IMR-90 (cell line): ENCODE data around the gene KCNH6. TPM values are rescaled to one million over a fixed set of nuclear protein-coding genes. Genes with fewer than 3 reads are reported as not detected.

Experiments
- ATAC-seq: fragments of 200-7000 bp; cut with Tn5 transposase; 2 replicates; pipeline ENCODE4 v1.9.1; 2020; ENCODE audit warnings: low read depth, mild to moderate bottlenecking, moderate library complexity
- BruUV-seq: library from RNA; stranded (reverse); fragments of 400-500 nt; replicated peaks from 2 replicates; lab custom pipeline; 2021; lab: Mats Ljungman, UMichigan
- CTCF ChIA-PET: fragments of 300-600 bp; formaldehyde crosslinking; extraction: SDS; loops from one replicate; lab custom pipeline; 2021; ENCODE audit warnings: antibody characterized with exemption; lab: Yijun Ruan, JAX
- POLR2A ChIA-PET: fragments of 300-600 bp; sonication (Branson Sonifier 250); formaldehyde crosslinking; loops from one replicate; lab custom pipeline; 2022; ENCODE audit warnings: antibody characterized with exemption; ENCODE audit not compliant: unreplicated experiment; lab: Charles Lee
- DNase-seq: peaks from one replicate; pipeline ENCODE4 v3.0.0; 2013
- H2AFZ ChIP-seq: replicated peaks from 2 replicates; pipeline ENCODE3; 2013; ENCODE audit warnings: low read length, mild to moderate bottlenecking; ENCODE audit not compliant: poor library complexity
- H2AK5ac ChIP-seq: 2 replicates; pipeline ENCODE4 v1.6.1; 2013; ENCODE audit warnings: low read depth, low read length, inconsistent platforms
- H2AK9ac ChIP-seq: replicated peaks from 2 replicates; pipeline ENCODE3; 2013; ENCODE audit warnings: mild to moderate bottlenecking, low read depth, low read length, moderate library complexity; ENCODE audit not compliant: poor library complexity
- H2BK120ac ChIP-seq: 2 replicates; pipeline ENCODE4 v1.6.1; 2013; ENCODE audit warnings: low read depth, low read length, inconsistent platforms
- H2BK15ac ChIP-seq: 3 replicates; pipeline ENCODE4 v1.6.1; 2013; ENCODE audit warnings: low read depth, low read length, inconsistent platforms
- H2BK20ac ChIP-seq: 2 replicates; pipeline ENCODE4 v1.6.1; 2013; ENCODE audit warnings: low read depth, mild to moderate bottlenecking, inconsistent platforms, low read length, moderate library complexity
- H2BK5ac ChIP-seq: 2 replicates; pipeline ENCODE4 v1.6.1; 2013; ENCODE audit warnings: mild to moderate bottlenecking, low read depth, low read length, inconsistent platforms; ENCODE audit not compliant: poor library complexity, severe bottlenecking
- H3K14ac ChIP-seq: replicated peaks from 2 replicates; pipeline ENCODE4 v1.6.1; 2013; ENCODE audit warnings: low read depth, low read length, inconsistent platforms
- H3K18ac ChIP-seq: 2 replicates; pipeline ENCODE4 v1.6.1; 2013; ENCODE audit warnings: low read depth, low read length, control low read depth
- H3K23ac ChIP-seq: 2 replicates; pipeline ENCODE4 v1.6.1; 2013; ENCODE audit warnings: low read depth, low read length, inconsistent platforms
- H3K27ac ChIP-seq: 2 replicates; pipeline ENCODE4 v1.5.1; 2013; ENCODE audit warnings: mild to moderate bottlenecking, control low read depth, low read length; ENCODE audit not compliant: insufficient read depth
- H3K27me3 ChIP-seq: 2 replicates; pipeline ENCODE4 v1.6.1; 2013; ENCODE audit warnings: low read length; ENCODE audit not compliant: control insufficient read depth, insufficient read depth
- H3K36me3 ChIP-seq: 2 replicates; pipeline ENCODE4 v1.6.1; 2013; ENCODE audit warnings: low read length, mixed read lengths; ENCODE audit not compliant: control insufficient read depth, insufficient read depth
- H3K4ac ChIP-seq: 2 replicates; pipeline ENCODE4 v1.6.1; 2013; ENCODE audit warnings: low read depth, low read length, inconsistent platforms
- H3K4me1 ChIP-seq: 2 replicates; pipeline ENCODE4 v1.6.1; 2013; ENCODE audit warnings: low read length, mixed read lengths; ENCODE audit not compliant: control insufficient read depth, insufficient read depth
- H3K4me2 ChIP-seq: 2 replicates; pipeline ENCODE4 v1.6.1; 2013; ENCODE audit warnings: low read depth, mild to moderate bottlenecking, control low read depth, low read length, moderate library complexity
- H3K4me3 ChIP-seq: 2 replicates; pipeline ENCODE4 v1.5.1; 2013; ENCODE audit warnings: low read depth, mild to moderate bottlenecking, control low read depth, low read length, moderate library complexity; ENCODE audit not compliant: insufficient read depth
- H3K56ac ChIP-seq: 2 replicates; pipeline ENCODE4 v1.6.1; 2013; ENCODE audit warnings: low read length, inconsistent platforms; ENCODE audit not compliant: insufficient read depth; ENCODE audit errors: extremely low read depth
- H3K79me1 ChIP-seq, 2 experiments: 2 replicates each; pipeline ENCODE4 v1.6.1; 2013; ENCODE audit warnings: low read length in 2 of 2, inconsistent platforms in 1 of 2, low read depth in 1 of 2
- H3K9ac ChIP-seq: 2 replicates; pipeline ENCODE4 v1.6.1; 2013; ENCODE audit warnings: low read depth, low read length, control low read depth
- H3K9me1 ChIP-seq: 2 replicates; pipeline ENCODE4 v1.6.1; 2013; ENCODE audit warnings: low read length, inconsistent platforms; ENCODE audit not compliant: insufficient read depth
- H3K9me3 ChIP-seq: 2 replicates; pipeline ENCODE4 v1.6.1; 2013; ENCODE audit warnings: low read length; ENCODE audit not compliant: control insufficient read depth, insufficient read depth
- H4K20me1 ChIP-seq: 2 replicates; pipeline ENCODE4 v1.6.1; 2013; ENCODE audit warnings: low read length, inconsistent platforms; ENCODE audit not compliant: insufficient read depth
- H4K5ac ChIP-seq: 2 replicates; pipeline ENCODE4 v1.6.1; 2013; ENCODE audit warnings: mild to moderate bottlenecking, low read depth, low read length, control low read depth
- H4K8ac ChIP-seq, 2 experiments: 2 replicates each; pipeline ENCODE4 v1.6.1; 2013; ENCODE audit warnings: low read depth in 2 of 2, low read length in 2 of 2, control low read depth in 1 of 2, inconsistent platforms in 1 of 2
- H4K91ac ChIP-seq: 2 replicates; pipeline ENCODE4 v1.6.1; 2013; ENCODE audit warnings: low read depth, low read length, inconsistent platforms; ENCODE audit not compliant: insufficient read depth
- MAFK ChIP-seq: IDR thresholded peaks from 2 replicates; pipeline ENCODE4 v1.6.1; 2012; ENCODE audit warnings: low read depth, low read length, improper control_type of control experiment
- RAD21 ChIP-seq: IDR thresholded peaks from 2 replicates; pipeline ENCODE4 v1.6.1; 2012; ENCODE audit warnings: low read length, improper control_type of control experiment
- SMC3 ChIP-seq: fragments of 150-350 bp; IDR thresholded peaks from 2 replicates; pipeline ENCODE4 v1.6.1; 2016; ENCODE audit warnings: low read depth, mild to moderate bottlenecking, antibody characterized with exemption, low read length, moderate library complexity
- WGBS, 2 experiments: methylation state at CpG; one replicate each; pipeline versions ENCODE4 v1.1.5 to v1.1.7; 2013; ENCODE audit warnings: missing lambda C conversion rate in 2 of 2; ENCODE audit not compliant: insufficient read length in 1 of 2; ENCODE audit errors: extremely low coverage in 2 of 2; 5-methylcytosine and 5-hydroxymethylcytosine counted together
- dilution Hi-C: fragments of 300-500 bp; cut with HindIII; formaldehyde crosslinking; loops from one replicate; pipeline ENCODE4 v1.14.3; 2018; ENCODE audit warnings: low sequenced_read_pairs; ENCODE audit not compliant: unreplicated experiment
- in situ Hi-C: fragments of 300-500 bp; cut with MboI; formaldehyde crosslinking; loops from 3 replicates; pipeline ENCODE4 v1.14.3; 2019; ENCODE audit warnings: low sequenced_read_pairs, inconsistent platforms, mixed read lengths
- intact Hi-C: fragments of 100-400 bp; cut with micrococcal nuclease; formaldehyde crosslinking; loops from 2 replicates; pipeline ENCODE4 v1.10.0; 2022
- polyA plus RNA-seq, 3 experiments: library from polyadenylated mRNA; depleted of rRNA; stranded (reverse); fragments of >200 nt; gene quantifications; 2 replicates each; pipeline ENCODE4 v1.2.3, GENCODE V29; 2012; ENCODE audit warnings: low replicate concordance in 1 of 3
- total RNA-seq: library from RNA; depleted of rRNA; stranded (reverse); fragments of >200 nt; gene quantifications from 2 replicates; pipeline ENCODE4 v1.2.3, GENCODE V29; 2012
- TF ChIP-seq, protein P1 (sequence below): conservative IDR thresholded peaks from 2 replicates; pipeline ENCODE4 v1.5.1; 2012; ENCODE audit warnings: mild to moderate bottlenecking, low read depth, low read length, improper control_type of control experiment

Gene KCNH6
- total and polyA plus RNA-seq, 2 of the 4 experiments (the other 2 are of a cell fraction), result 0.17 to 0.18 TPM

DNA sequence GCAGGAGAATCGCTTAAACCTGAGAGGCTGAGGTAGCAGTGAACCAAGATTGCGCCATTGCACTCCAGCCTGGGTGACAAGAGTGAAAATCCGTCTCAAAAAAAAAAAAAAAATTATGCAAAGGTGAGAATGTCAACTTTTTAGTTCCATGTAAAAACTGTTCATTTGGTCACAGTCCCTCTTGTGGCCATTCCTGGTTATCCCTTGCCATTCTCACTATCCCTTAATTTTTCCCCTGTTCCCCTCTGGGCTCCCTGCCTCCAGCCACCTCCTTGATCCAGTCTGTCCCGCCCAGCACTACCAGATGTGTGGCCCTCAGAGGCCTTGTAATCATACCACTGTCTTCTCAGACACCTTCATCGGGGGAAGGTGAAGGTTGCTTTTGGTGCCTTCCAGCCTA lies 50.5 kb downstream of the KCNH6 start:
- CTCF ChIA-PET, result no interaction called here
- DNase-seq (no peak), ATAC-seq (no peak)
- dilution Hi-C loops, result no loop called here
- Histone ChIP-seq H3K18ac (no peak overlapping the region), H3K4ac (no peak overlapping the region), H3K27ac (no peak overlapping the region), H2AFZ (no peak overlapping the region), H3K9me3 (no peaks in the 10 kb centered on the region), H3K4me3 (no peak overlapping the region), H4K20me1 (peaks cover 79% of the 10 kb centered on the region), H3K56ac (no peak overlapping the region), H2BK15ac (no peak overlapping the region), H3K4me1 (peaks cover 4% of the 10 kb centered on the region), H3K9ac (no peak overlapping the region), H2BK20ac (no peak overlapping the region), H3K23ac (no peak overlapping the region), H3K9me1 (peaks cover 8% of the 10 kb centered on the region), H3K36me3 (peaks cover 6% of the 10 kb centered on the region), H2BK120ac (no peak overlapping the region), H3K14ac (no peak overlapping the region), H2AK5ac (0 out of 2 replicates have a peak overlapping the region, but pooled peaks have one; percentile 9), H4K5ac (no peak overlapping the region), H3K79me1 (peaks cover 44 to 91% of the 10 kb centered on the region in 2 experiments), H4K91ac (no peak overlapping the region), H3K27me3 (no peaks in the 10 kb centered on the region), H2BK5ac (no peak overlapping the region), H3K4me2 (no peak overlapping the region), H2AK9ac (no peak overlapping the region), H4K8ac (no peak overlapping the region)
- intact Hi-C loops, result loop anchor here (2.0 kb wide), 1 partner anchor 149 kb away; no protein-coding TSS in a partner anchor
- no CpG with 5 or more reads among the region's 5 CpGs for WGBS, 2 experiments
- TF ChIP-seq, protein P1, sequence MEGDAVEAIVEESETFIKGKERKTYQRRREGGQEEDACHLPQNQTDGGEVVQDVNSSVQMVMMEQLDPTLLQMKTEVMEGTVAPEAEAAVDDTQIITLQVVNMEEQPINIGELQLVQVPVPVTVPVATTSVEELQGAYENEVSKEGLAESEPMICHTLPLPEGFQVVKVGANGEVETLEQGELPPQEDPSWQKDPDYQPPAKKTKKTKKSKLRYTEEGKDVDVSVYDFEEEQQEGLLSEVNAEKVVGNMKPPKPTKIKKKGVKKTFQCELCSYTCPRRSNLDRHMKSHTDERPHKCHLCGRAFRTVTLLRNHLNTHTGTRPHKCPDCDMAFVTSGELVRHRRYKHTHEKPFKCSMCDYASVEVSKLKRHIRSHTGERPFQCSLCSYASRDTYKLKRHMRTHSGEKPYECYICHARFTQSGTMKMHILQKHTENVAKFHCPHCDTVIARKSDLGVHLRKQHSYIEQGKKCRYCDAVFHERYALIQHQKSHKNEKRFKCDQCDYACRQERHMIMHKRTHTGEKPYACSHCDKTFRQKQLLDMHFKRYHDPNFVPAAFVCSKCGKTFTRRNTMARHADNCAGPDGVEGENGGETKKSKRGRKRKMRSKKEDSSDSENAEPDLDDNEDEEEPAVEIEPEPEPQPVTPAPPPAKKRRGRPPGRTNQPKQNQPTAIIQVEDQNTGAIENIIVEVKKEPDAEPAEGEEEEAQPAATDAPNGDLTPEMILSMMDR, result 0 out of 2 replicates have a peak, but pooled peaks have one; percentile 26
- TF ChIP-seq SMC3 (peak; percentile 32; the same call in 1 of the 2 replicates), MAFK (no peak), RAD21 (peak; percentile 38)
- in situ Hi-C loops, result no loop called here
- POLR2A ChIA-PET, result no interaction called here
- no TSS peak for BruUV-seq
